Measurements from ENCODE around the gene KAZN. TPM values are rescaled to one million over a fixed set of nuclear protein-coding genes. Genes with fewer than 3 reads are reported as not detected.

Gene KAZN
- total RNA-seq, 8 experiments from 2014 or later = 16.9 to 31.4 (median 21.4) TPM

GRCh38 chr1:14996133-14997050 lies 397.9 kb downstream of the KAZN start:
- Histone ChIP-seq H3K4me1 (replicated peaks in 1 of 2) (peaks cover 14 to 18% of the 10 kb centered on the region in 2 donors), H3K4me3 (no peak overlapping the region), H3K27ac (peak overlapping the region; percentile 62 to 75)
- WGBS, 10 experiments = 0 to 71% (median 23%) methylated on average over 1 to 11 of the region's 23 CpGs; no CpG with 5 or more reads in 2 of the 10 experiments
- peak; percentile 27 to 96 (median 94) for ATAC-seq (replicated peaks in 6 of 8)
- in situ Hi-C loops (cut with MboI; ENCODE audit: low pct_unique_long_range_greater_than_20kb in 2 of 9, low sequenced_read_pairs in 9 of 9, unreplicated experiment in 9 of 9) = no loop called here

GRCh38 chr1:14997646-14998276 lies 399.3 kb downstream of the KAZN start:
- H3K4me3 ChIP-seq = no peak overlapping the region
- peak overlapping the region in 1 of 2 donors; percentile 15 for H3K27ac ChIP-seq
- ATAC-seq (replicated peaks in 6 of 8) = no peak
- 10 to 100% (median 85%) methylated on average over 1 to 6 of the region's 12 CpGs; no CpG with 5 or more reads in 4 of the 10 experiments for WGBS, 10 experiments
- H3K4me1 ChIP-seq (replicated peaks in 1 of 2) = peaks cover 14% of the 10 kb centered on the region in 2 donors
- in situ Hi-C loops (cut with MboI; ENCODE audit: low pct_unique_long_range_greater_than_20kb in 2 of 9, low sequenced_read_pairs in 9 of 9, unreplicated experiment in 9 of 9) = no loop called here

- ATAC-seq (replicated peaks in 6 of 8) = no peak
- Histone ChIP-seq H3K4me1 (replicated peaks in 1 of 2) (peaks cover 14% of the 10 kb centered on the region in 2 donors), H3K4me3 (no peak overlapping the region), H3K27ac (no peak overlapping the region)
- 93 to 100% (median 100%) methylated on average over 1 to 3 of the region's 10 CpGs; no CpG with 5 or more reads in 5 of the 10 experiments for WGBS, 10 experiments
- in situ Hi-C loops (cut with MboI; ENCODE audit: low pct_unique_long_range_greater_than_20kb in 2 of 9, low sequenced_read_pairs in 9 of 9, unreplicated experiment in 9 of 9) = no loop called here
These were observed 401.0 kb downstream of the KAZN start for GRCh38 chr1:14999441-14999840.

GRCh38 chr1:15000030-15000429 lies 401.5 kb downstream of the KAZN start:
- in situ Hi-C loops (cut with MboI; ENCODE audit: low pct_unique_long_range_greater_than_20kb in 2 of 9, low sequenced_read_pairs in 9 of 9, unreplicated experiment in 9 of 9) = no loop called here
- Histone ChIP-seq H3K4me3 (no peak overlapping the region), H3K27ac (no peak overlapping the region), H3K4me1 (replicated peaks in 1 of 2) (peaks cover 14% of the 10 kb centered on the region in 2 donors)
- WGBS, 10 experiments = 80 to 91% (median 88%) methylated on average over 2 to 4 of the region's 4 CpGs; no CpG with 5 or more reads in 4 of the 10 experiments
- ATAC-seq (replicated peaks in 6 of 8) = no peak

- ATAC-seq (replicated peaks in 6 of 8) = no peak
- no peak overlapping the region for H3K27ac ChIP-seq
- peaks cover 12 to 13% of the 10 kb centered on the region in 2 donors for H3K4me1 ChIP-seq (replicated peaks in 1 of 2)
- 80 to 100% (median 97%) methylated on average over 1 to 7 of the region's 9 CpGs; no CpG with 5 or more reads in 3 of the 10 experiments for WGBS, 10 experiments
- in situ Hi-C loops (cut with MboI; ENCODE audit: low pct_unique_long_range_greater_than_20kb in 2 of 9, low sequenced_read_pairs in 9 of 9, unreplicated experiment in 9 of 9) = no loop called here
- H3K4me3 ChIP-seq = no peak overlapping the region
These were observed 402.2 kb downstream of the KAZN start for GRCh38 chr1:15000671-15001070.

GRCh38 chr1:15001317-15001915 lies 402.9 kb downstream of the KAZN start:
- no peak overlapping the region for H3K27ac ChIP-seq
- ATAC-seq (replicated peaks in 6 of 8) = no peak
- peaks cover 5 to 6% of the 10 kb centered on the region in 2 donors for H3K4me1 ChIP-seq (replicated peaks in 1 of 2)
- 60 to 93% (median 81%) methylated on average over 1 to 8 of the region's 12 CpGs; no CpG with 5 or more reads in 2 of the 10 experiments for WGBS, 10 experiments
- H3K4me3 ChIP-seq = no peak overlapping the region
- in situ Hi-C loops (cut with MboI; ENCODE audit: low pct_unique_long_range_greater_than_20kb in 2 of 9, low sequenced_read_pairs in 9 of 9, unreplicated experiment in 9 of 9) = no loop called here

- H3K4me1 ChIP-seq (replicated peaks in 1 of 2) = no peaks in the 10 kb centered on the region
- ATAC-seq (replicated peaks in 6 of 8) = no peak
- WGBS, 10 experiments = 87 to 96% (median 93%) methylated on average over 3 to 9 of the region's 9 CpGs; no CpG with 5 or more reads in 5 of the 10 experiments
- in situ Hi-C loops (cut with MboI; ENCODE audit: low pct_unique_long_range_greater_than_20kb in 2 of 9, low sequenced_read_pairs in 9 of 9, unreplicated experiment in 9 of 9) = no loop called here
- no peak overlapping the region for H3K27ac ChIP-seq
- no peak overlapping the region for H3K4me3 ChIP-seq
These were observed 403.8 kb downstream of the KAZN start for GRCh38 chr1:15002325-15002724.

- WGBS, 10 experiments = 24 to 98% (median 88%) methylated on average over 1 to 4 of the region's 4 CpGs; no CpG with 5 or more reads in 3 of the 10 experiments
- Histone ChIP-seq H3K4me1 (replicated peaks in 1 of 2) (peaks cover 0 to 3% of the 10 kb centered on the region in 2 donors), H3K4me3 (no peak overlapping the region), H3K27ac (no peak overlapping the region)
- ATAC-seq (replicated peaks in 6 of 8) = no peak
- in situ Hi-C loops (cut with MboI; ENCODE audit: low pct_unique_long_range_greater_than_20kb in 2 of 9, low sequenced_read_pairs in 9 of 9, unreplicated experiment in 9 of 9) = no loop called here
These were observed 405.9 kb downstream of the KAZN start for GRCh38 chr1:15004396-15004795.

- H3K27ac ChIP-seq = no peak overlapping the region
- no peak overlapping the region for H3K4me3 ChIP-seq
- in situ Hi-C loops (cut with MboI; ENCODE audit: low pct_unique_long_range_greater_than_20kb in 2 of 9, low sequenced_read_pairs in 9 of 9, unreplicated experiment in 9 of 9) = no loop called here
- H3K4me1 ChIP-seq (replicated peaks in 1 of 2) = peaks cover 0 to 3% of the 10 kb centered on the region in 2 donors
- 50 to 100% (median 89%) methylated on average over 1 to 7 of the region's 7 CpGs; no CpG with 5 or more reads in 2 of the 10 experiments for WGBS, 10 experiments
- ATAC-seq (replicated peaks in 6 of 8) = no peak
These were observed 406.6 kb downstream of the KAZN start for GRCh38 chr1:15005116-15005515.

- no peak for ATAC-seq (replicated peaks in 6 of 8)
- Histone ChIP-seq H3K27ac (no peak overlapping the region), H3K4me3 (no peak overlapping the region), H3K4me1 (replicated peaks in 1 of 2) (peaks cover 3% of the 10 kb centered on the region in 2 donors)
- in situ Hi-C loops (cut with MboI; ENCODE audit: low pct_unique_long_range_greater_than_20kb in 2 of 9, low sequenced_read_pairs in 9 of 9, unreplicated experiment in 9 of 9) = no loop called here
- WGBS, 10 experiments = 80 to 100% (median 93%) methylated on average over 1 to 10 of the region's 11 CpGs; no CpG with 5 or more reads in 1 of the 10 experiments
These were observed 408.9 kb downstream of the KAZN start for GRCh38 chr1:15007368-15007767.

- in situ Hi-C loops (cut with MboI; ENCODE audit: low pct_unique_long_range_greater_than_20kb in 2 of 9, low sequenced_read_pairs in 9 of 9, unreplicated experiment in 9 of 9) = no loop called here
- Histone ChIP-seq H3K27ac (no peak overlapping the region), H3K4me3 (no peak overlapping the region), H3K4me1 (replicated peaks in 1 of 2) (peaks cover 3% of the 10 kb centered on the region in 2 donors)
- ATAC-seq (replicated peaks in 6 of 8) = no peak
- 88 to 100% (median 94%) methylated on average over 2 to 12 of the region's 12 CpGs; no CpG with 5 or more reads in 3 of the 10 experiments for WGBS, 10 experiments
These were observed 409.4 kb downstream of the KAZN start for GRCh38 chr1:15007842-15008241.

GRCh38 chr1:15008783-15009729 lies 410.6 kb downstream of the KAZN start:
- no peak overlapping the region for H3K27ac ChIP-seq
- H3K4me1 ChIP-seq (replicated peaks in 1 of 2) = peaks cover 3% of the 10 kb centered on the region in 2 donors
- no peak overlapping the region for H3K4me3 ChIP-seq
- no peak for ATAC-seq (replicated peaks in 6 of 8)
- in situ Hi-C loops (cut with MboI; ENCODE audit: low pct_unique_long_range_greater_than_20kb in 2 of 9, low sequenced_read_pairs in 9 of 9, unreplicated experiment in 9 of 9) = no loop called here
- WGBS, 10 experiments = 57 to 94% (median 78%) methylated on average over 2 to 16 of the region's 19 CpGs; no CpG with 5 or more reads in 4 of the 10 experiments
